NT2/D1 (cell line): ENCODE data around the gene TSPOAP1.
A peak's percentile ranks its signal among the peaks of the same experiment; 100 is the strongest.

ENCODE experiments used
- DNase-seq: peaks from one replicate; pipeline ENCODE4 v3.0.0-alpha.2; 2011; ENCODE audit warnings: low read depth, low spot score
- H3K27me3 ChIP-seq: 2 replicates; pipeline ENCODE4 v1.6.0; 2011; ENCODE audit warnings: mild to moderate bottlenecking; ENCODE audit not compliant: insufficient read length, insufficient read depth
- H3K36me3 ChIP-seq: 2 replicates; pipeline ENCODE4 v1.6.1; 2011; ENCODE audit warnings: mild to moderate bottlenecking, low read length, mixed read lengths; ENCODE audit not compliant: insufficient read depth, insufficient read length
- H3K4me1 ChIP-seq: 2 replicates; pipeline ENCODE4 v1.5.1; 2011; ENCODE audit not compliant: insufficient read depth, insufficient read length
- H3K4me3 ChIP-seq: 2 replicates; pipeline ENCODE4 v1.5.1; 2011; ENCODE audit warnings: low read depth; ENCODE audit not compliant: insufficient read length
- H3K9ac ChIP-seq: 2 replicates; pipeline ENCODE4 v1.6.0; 2011; ENCODE audit warnings: low read depth; ENCODE audit not compliant: insufficient read length
- H3K9me3 ChIP-seq: 2 replicates; pipeline ENCODE4 v1.5.1; 2011; ENCODE audit warnings: mild to moderate bottlenecking, low read length; ENCODE audit not compliant: insufficient read depth
- SUZ12 ChIP-seq: IDR thresholded peaks from 2 replicates; pipeline ENCODE4 v1.6.1; 2011; ENCODE audit not compliant: insufficient read length, insufficient read depth; ENCODE audit errors: extremely low read depth
- YY1 ChIP-seq: IDR thresholded peaks from 2 replicates; pipeline ENCODE4 v1.6.1; 2011; ENCODE audit not compliant: insufficient read length, insufficient read depth
- ZNF274 ChIP-seq: IDR thresholded peaks from 2 replicates; pipeline ENCODE4 v1.6.1; 2011; ENCODE audit warnings: mild to moderate bottlenecking, low read depth, low read length

The TSPOAP1 gene

GRCh38 chr17:58314706-58315015 lies 13.9 kb downstream of the TSPOAP1 start:
- DNase-seq = no peak
- H3K9me3 ChIP-seq = no peaks in the 10 kb centered on the region
- H3K4me1 ChIP-seq = peaks cover 10% of the 10 kb centered on the region
- H3K4me3 ChIP-seq = no peak overlapping the region
- no peaks in the 10 kb centered on the region for H3K36me3 ChIP-seq
- H3K27me3 ChIP-seq = no peaks in the 10 kb centered on the region
- no peak overlapping the region for H3K9ac ChIP-seq
- TF ChIP-seq YY1 (no peak), ZNF274 (no peak), SUZ12 (no peak)

- DNase-seq = no peak
Measured at GRCh38 chr17:58313815-58314705, 14.5 kb downstream of the TSPOAP1 start.

GRCh38 chr17:58312829-58313228 lies 15.8 kb downstream of the TSPOAP1 start:
- no peak for TF ChIP-seq ZNF274
- TF ChIP-seq SUZ12 = no peak
- no peak for TF ChIP-seq YY1
- Histone ChIP-seq H3K4me3 (no peak overlapping the region), H3K4me1 (peaks cover 26% of the 10 kb centered on the region), H3K27me3 (no peaks in the 10 kb centered on the region), H3K36me3 (no peaks in the 10 kb centered on the region), H3K9me3 (no peaks in the 10 kb centered on the region), H3K9ac (no peak overlapping the region)
- DNase-seq = no peak

More at GRCh38 chr17:58313815-58314705, 14.5 kb downstream of the TSPOAP1 start:
- H3K36me3 ChIP-seq = no peaks in the 10 kb centered on the region
- peaks cover 16% of the 10 kb centered on the region for H3K4me1 ChIP-seq
- no peaks in the 10 kb centered on the region for H3K9me3 ChIP-seq
- TF ChIP-seq SUZ12 (no peak), ZNF274 (no peak), YY1 (no peak)
- no peaks in the 10 kb centered on the region for H3K27me3 ChIP-seq
- no peak overlapping the region for H3K4me3 ChIP-seq
- H3K9ac ChIP-seq = no peak overlapping the region

GRCh38 chr17:58312021-58312630 lies 16.5 kb downstream of the TSPOAP1 start:
- Histone ChIP-seq H3K36me3 (no peaks in the 10 kb centered on the region), H3K4me3 (no peak overlapping the region), H3K27me3 (no peaks in the 10 kb centered on the region), H3K9ac (peak overlapping the region; percentile 45), H3K4me1 (peaks cover 26% of the 10 kb centered on the region), H3K9me3 (no peaks in the 10 kb centered on the region)
- no peak for DNase-seq
- TF ChIP-seq ZNF274 (no peak), YY1 (no peak), SUZ12 (no peak)

GRCh38 chr17:58311429-58311894 lies 17.1 kb downstream of the TSPOAP1 start:
- DNase-seq = no peak
- H3K9me3 ChIP-seq = no peaks in the 10 kb centered on the region
- H3K4me1 ChIP-seq = peaks cover 26% of the 10 kb centered on the region
- no peak overlapping the region for H3K9ac ChIP-seq
- no peaks in the 10 kb centered on the region for H3K27me3 ChIP-seq
- no peak overlapping the region for H3K4me3 ChIP-seq
- TF ChIP-seq ZNF274 = no peak
- TF ChIP-seq SUZ12 = no peak
- TF ChIP-seq YY1 = no peak
- no peaks in the 10 kb centered on the region for H3K36me3 ChIP-seq

- TF ChIP-seq YY1 = no peak
Measured at GRCh38 chr17:58310511-58311428, 17.8 kb downstream of the TSPOAP1 start.

GRCh38 chr17:58309918-58310259 lies 18.7 kb downstream of the TSPOAP1 start:
- Histone ChIP-seq H3K27me3 (no peaks in the 10 kb centered on the region), H3K36me3 (no peaks in the 10 kb centered on the region)

More at GRCh38 chr17:58310511-58311428, 17.8 kb downstream of the TSPOAP1 start:
- Histone ChIP-seq H3K4me1 (peaks cover 29% of the 10 kb centered on the region), H3K27me3 (no peaks in the 10 kb centered on the region), H3K9me3 (no peaks in the 10 kb centered on the region), H3K9ac (no peak overlapping the region), H3K4me3 (no peak overlapping the region), H3K36me3 (no peaks in the 10 kb centered on the region)
- DNase-seq = no peak

More at GRCh38 chr17:58309918-58310259, 18.7 kb downstream of the TSPOAP1 start:
- Histone ChIP-seq H3K9me3 (no peaks in the 10 kb centered on the region), H3K4me3 (no peak overlapping the region), H3K9ac (no peak overlapping the region), H3K4me1 (peaks cover 29% of the 10 kb centered on the region)
- no peak for TF ChIP-seq ZNF274
- no peak for DNase-seq
